ENCODE data around the gene COQ10B. TPM values are rescaled to one million over a fixed set of nuclear protein-coding genes. Genes with fewer than 3 reads are reported as not detected.
A peak's percentile ranks its signal among the peaks of the same experiment; 100 is the strongest.

The COQ10B gene
- total and polyA plus RNA-seq, 2 experiments from 2014 or later: 40.4 to 57.7 TPM

DNA sequence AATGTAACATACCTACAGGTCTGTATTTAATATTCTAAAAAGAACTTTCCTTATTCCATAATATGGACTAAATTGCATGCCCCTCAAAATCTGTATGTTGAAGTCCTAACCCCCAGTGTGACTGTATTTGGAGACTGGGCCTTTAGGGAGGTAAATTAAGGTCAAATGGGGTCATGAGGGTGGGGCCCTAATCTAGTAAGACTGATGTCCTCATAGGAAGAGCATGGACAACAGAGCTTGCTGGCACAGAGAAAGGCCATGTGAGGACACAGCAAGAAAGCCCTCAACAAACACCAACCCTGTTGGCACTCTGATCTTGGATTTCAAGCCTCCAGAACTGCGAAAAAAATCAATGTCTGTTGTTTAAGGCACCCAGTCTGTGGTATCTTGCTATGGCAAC lies 37.1 kb upstream of the COQ10B start:
- no peak overlapping the region for H2AFZ ChIP-seq
- no peaks in the 10 kb centered on the region for H3K27me3 ChIP-seq (replicated peaks; ENCODE audit: insufficient read depth)
- no peaks in the 10 kb centered on the region for H3K4me1 ChIP-seq (ENCODE audit: insufficient read depth)
- no peak overlapping the region for H3K4me2 ChIP-seq (ENCODE audit: unreplicated experiment)
- no peak for DNase-seq
- peaks cover 100% of the 10 kb centered on the region for H3K79me2 ChIP-seq (ENCODE audit: insufficient read depth)
- 94 to 100% methylated on average over 1 of the region's 1 CpG for WGBS, 2 experiments (ENCODE audit: low coverage in 1 of 2, low lambda C conversion rate in 2 of 2, missing lambda C conversion rate in 2 of 2)
- H4K20me1 ChIP-seq (ENCODE audit: insufficient read depth): no peaks in the 10 kb centered on the region; the same call in 1 of the 2 replicates
- peaks cover 12% of the 10 kb centered on the region; the same call in 1 of the 2 replicates for H3F3A ChIP-seq (ENCODE audit: insufficient read depth)
- H3K27ac ChIP-seq: no peak overlapping the region
- in situ Hi-C loops (cut with MboI): no loop called here
- no peaks in the 10 kb centered on the region for H3K9me2 ChIP-seq (ENCODE audit: insufficient read depth)
- H3K4me3 ChIP-seq: no peak overlapping the region
- TF ChIP-seq EZH2phosphoT487 (IDR thresholded peaks at IDR 0.05; ENCODE audit: insufficient read depth, low read depth): no peak
- no peak for TF ChIP-seq EZH2 (IDR thresholded peaks at IDR 0.05; ENCODE audit: insufficient read depth, poor library complexity, severe bottlenecking)
- peaks cover 79% of the 10 kb centered on the region for H3K36me3 ChIP-seq (ENCODE audit: low read depth)
- H3K9ac ChIP-seq: no peak overlapping the region
- H3K9me3 ChIP-seq (ENCODE audit: low read depth): no peaks in the 10 kb centered on the region

DNA sequence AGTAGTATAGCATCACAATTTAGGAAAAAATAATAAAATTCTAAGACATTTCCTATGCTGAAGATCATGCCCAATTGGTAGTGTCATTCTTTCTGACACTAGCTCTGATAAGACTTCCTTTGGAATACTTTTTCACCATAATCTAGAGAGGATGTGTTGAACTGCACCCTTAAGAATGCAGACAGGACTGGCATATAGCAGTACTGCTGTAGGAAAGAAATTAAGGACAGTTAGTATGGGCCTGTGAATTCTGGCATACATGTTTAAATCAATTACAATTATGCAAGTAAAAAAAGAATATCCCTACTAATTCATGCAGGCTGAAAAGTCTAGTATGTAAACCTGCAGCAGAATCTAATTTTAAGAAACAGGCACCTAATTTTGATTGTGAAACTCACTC lies 33.9 kb upstream of the COQ10B start:
- DNase-seq: no peak
- peaks cover 6% of the 10 kb centered on the region; the same call in 1 of the 2 replicates for H4K20me1 ChIP-seq (ENCODE audit: insufficient read depth)

DNA sequence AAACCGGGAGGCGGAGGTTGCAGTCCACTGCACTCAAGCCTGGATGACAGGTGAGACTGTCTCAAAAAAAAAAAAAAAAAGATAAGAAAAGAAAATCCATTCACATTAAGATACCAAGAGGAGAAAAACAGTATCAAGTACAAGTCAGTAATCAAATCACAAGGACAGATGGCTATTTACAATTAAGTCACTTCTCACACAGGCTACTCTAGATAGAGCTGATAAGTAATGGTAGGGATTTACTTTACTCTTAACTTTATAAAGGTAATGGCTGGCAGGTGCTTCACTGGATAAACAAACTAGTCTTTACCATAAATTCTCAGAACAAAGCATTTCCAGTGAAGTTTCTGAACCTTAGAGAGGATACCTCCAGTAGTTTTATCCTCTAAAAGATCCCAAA lies 30.0 kb upstream of the COQ10B start:
- Histone ChIP-seq H4K20me1 (ENCODE audit: insufficient read depth) (peaks cover 21% of the 10 kb centered on the region; the same call in 1 of the 2 replicates), H3K9me2 (ENCODE audit: insufficient read depth) (no peaks in the 10 kb centered on the region), H3K79me2 (ENCODE audit: insufficient read depth) (peaks cover 100% of the 10 kb centered on the region), H3K4me2 (ENCODE audit: unreplicated experiment) (no peak overlapping the region), H3K27me3 (replicated peaks; ENCODE audit: insufficient read depth) (no peaks in the 10 kb centered on the region), H3K36me3 (ENCODE audit: low read depth) (peaks cover 38% of the 10 kb centered on the region), H3K27ac (no peak overlapping the region), H2AFZ (no peak overlapping the region), H3K4me3 (no peak overlapping the region), H3K9ac (no peak overlapping the region), H3K4me1 (ENCODE audit: insufficient read depth) (peaks cover 18% of the 10 kb centered on the region), H3F3A (ENCODE audit: insufficient read depth) (peaks cover 27% of the 10 kb centered on the region; the same call in 1 of the 2 replicates), H3K9me3 (ENCODE audit: low read depth) (no peaks in the 10 kb centered on the region)
- in situ Hi-C loops (cut with MboI): no loop called here
- no peak for DNase-seq
- TF ChIP-seq EZH2 (IDR thresholded peaks at IDR 0.05; ENCODE audit: insufficient read depth, poor library complexity, severe bottlenecking) (no peak), EZH2phosphoT487 (IDR thresholded peaks at IDR 0.05; ENCODE audit: insufficient read depth, low read depth) (no peak)
- WGBS, 2 experiments (ENCODE audit: low coverage in 1 of 2, low lambda C conversion rate in 2 of 2, missing lambda C conversion rate in 2 of 2): 95 to 100% methylated on average over 2 of the region's 2 CpGs

More for the DNA sequence above, 33.9 kb upstream of the COQ10B start:
- Histone ChIP-seq H3K9me3 (ENCODE audit: low read depth) (no peaks in the 10 kb centered on the region), H3K9me2 (ENCODE audit: insufficient read depth) (no peaks in the 10 kb centered on the region), H3K4me2 (ENCODE audit: unreplicated experiment) (no peak overlapping the region), H3K9ac (no peak overlapping the region), H2AFZ (no peak overlapping the region), H3K27ac (no peak overlapping the region), H3K4me3 (no peak overlapping the region), H3F3A (ENCODE audit: insufficient read depth) (peaks cover 21% of the 10 kb centered on the region; the same call in 1 of the 2 replicates), H3K4me1 (ENCODE audit: insufficient read depth) (no peaks in the 10 kb centered on the region), H3K36me3 (ENCODE audit: low read depth) (peaks cover 72% of the 10 kb centered on the region), H3K27me3 (replicated peaks; ENCODE audit: insufficient read depth) (no peaks in the 10 kb centered on the region), H3K79me2 (ENCODE audit: insufficient read depth) (peaks cover 100% of the 10 kb centered on the region)
- TF ChIP-seq EZH2phosphoT487 (IDR thresholded peaks at IDR 0.05; ENCODE audit: insufficient read depth, low read depth) (no peak), EZH2 (IDR thresholded peaks at IDR 0.05; ENCODE audit: insufficient read depth, poor library complexity, severe bottlenecking) (no peak)
- in situ Hi-C loops (cut with MboI): no loop called here

DNA sequence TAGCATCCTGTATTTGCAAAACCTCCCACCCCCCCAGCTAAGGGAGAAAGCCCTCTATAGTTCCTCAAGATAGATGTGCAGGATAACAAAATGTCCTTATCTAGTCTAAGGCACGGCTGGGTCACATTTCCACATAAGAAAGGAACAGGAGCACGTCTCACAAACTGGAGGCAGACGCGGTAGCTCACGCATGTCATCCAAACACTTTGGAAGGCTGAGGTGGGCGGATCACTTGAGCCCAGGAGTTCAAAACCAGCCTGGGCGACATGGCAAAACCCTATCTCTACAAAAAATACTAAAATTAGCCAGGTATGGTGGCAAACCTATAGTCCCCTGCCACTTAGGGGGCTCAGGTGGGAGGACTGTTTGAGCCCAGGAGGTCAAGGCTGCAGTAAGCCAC lies 27.8 kb upstream of the COQ10B start:
- Histone ChIP-seq H3K4me2 (ENCODE audit: unreplicated experiment) (no peak overlapping the region), H3K79me2 (ENCODE audit: insufficient read depth) (peaks cover 100% of the 10 kb centered on the region), H3K27ac (no peak overlapping the region), H3K9me3 (ENCODE audit: low read depth) (no peaks in the 10 kb centered on the region), H3K4me3 (no peak overlapping the region), H4K20me1 (ENCODE audit: insufficient read depth) (peaks cover 31% of the 10 kb centered on the region; the same call in 1 of the 2 replicates), H3K9me2 (ENCODE audit: insufficient read depth) (no peaks in the 10 kb centered on the region), H3K9ac (no peak overlapping the region), H2AFZ (no peak overlapping the region), H3K36me3 (ENCODE audit: low read depth) (peaks cover 15% of the 10 kb centered on the region), H3K27me3 (replicated peaks; ENCODE audit: insufficient read depth) (no peaks in the 10 kb centered on the region), H3K4me1 (ENCODE audit: insufficient read depth) (peaks cover 18% of the 10 kb centered on the region), H3F3A (ENCODE audit: insufficient read depth) (peaks cover 27% of the 10 kb centered on the region; the same call in 1 of the 2 replicates)
- TF ChIP-seq EZH2 (IDR thresholded peaks at IDR 0.05; ENCODE audit: insufficient read depth, poor library complexity, severe bottlenecking) (no peak), EZH2phosphoT487 (IDR thresholded peaks at IDR 0.05; ENCODE audit: insufficient read depth, low read depth) (no peak)
- 63 to 64% methylated on average over 7 of the region's 7 CpGs for WGBS, 2 experiments (ENCODE audit: low coverage in 1 of 2, low lambda C conversion rate in 2 of 2, missing lambda C conversion rate in 2 of 2)
- peak; percentile 9 for DNase-seq
- in situ Hi-C loops (cut with MboI): no loop called here

Data from GM23248 (cell line).